D721Med (cell line): ENCODE data around the gene RSPH1.

Experiments used
- DNase-seq: peaks from one replicate; pipeline ENCODE4 v3.0.0; 2011; ENCODE audit warnings: low spot score; ENCODE audit not compliant: insufficient read length
- FAIRE-seq: peaks from 2 replicates; lab custom pipeline; 2011; peaks lifted over from hg19 to GRCh38; lab: Jason Lieb, UNC
- CTCF ChIP-seq: IDR thresholded peaks from 2 replicates; pipeline ENCODE4 v1.5.1; 2012; ENCODE audit warnings: mild to moderate bottlenecking, control low read depth; ENCODE audit not compliant: insufficient read depth; ENCODE audit errors: missing control alignments

Gene RSPH1

GRCh38 chr21:42489006-42489563 lies 6.9 kb downstream of the RSPH1 start:
- TF ChIP-seq CTCF = no peak
- DNase-seq = no peak
- no peak for FAIRE-seq

- DNase-seq (no peak), FAIRE-seq (no peak)
- no peak for TF ChIP-seq CTCF
These were observed 9.5 kb downstream of the RSPH1 start for GRCh38 chr21:42486531-42486930.

GRCh38 chr21:42486072-42486471 lies 10.0 kb downstream of the RSPH1 start:
- no peak for DNase-seq
- no peak for FAIRE-seq
- no peak for TF ChIP-seq CTCF

GRCh38 chr21:42484966-42485365 lies 11.1 kb downstream of the RSPH1 start:
- no peak for TF ChIP-seq CTCF
- no peak for FAIRE-seq
- no peak for DNase-seq

- FAIRE-seq (no peak), DNase-seq (no peak)
- TF ChIP-seq CTCF = no peak
These were observed 14.9 kb downstream of the RSPH1 start for GRCh38 chr21:42481169-42481568.

GRCh38 chr21:42480736-42481135 lies 15.3 kb downstream of the RSPH1 start:
- DNase-seq (no peak), FAIRE-seq (no peak)
- no peak for TF ChIP-seq CTCF

- FAIRE-seq (no peak), DNase-seq (no peak)
- TF ChIP-seq CTCF = no peak
These were observed 16.4 kb downstream of the RSPH1 start for GRCh38 chr21:42479582-42479981.
